Subcutaneous abdominal adipose tissue (tissue), 5 donors: Measurements from ENCODE around the gene BCL3.

ENCODE experiments used
- H3K27ac ChIP-seq: one replicate; pipeline ENCODE4 v1.7.0; 2013; ENCODE audit warnings: low read depth, mild to moderate bottlenecking, inconsistent platforms, low read length, moderate library complexity
- H3K27me3 ChIP-seq, 5 donors: one replicate each; pipeline ENCODE4 v1.7.0; 2013; ENCODE audit warnings: low read length in 5 of 5, inconsistent platforms in 1 of 5; ENCODE audit not compliant: control insufficient read depth in 5 of 5, insufficient read depth in 4 of 5
- H3K36me3 ChIP-seq, 5 donors: one replicate each; pipeline ENCODE4 v1.7.0; 2013; ENCODE audit warnings: low read length in 5 of 5; ENCODE audit not compliant: control insufficient read depth in 5 of 5, insufficient read depth in 5 of 5
- H3K4me1 ChIP-seq, 5 donors: one replicate each; pipeline ENCODE4 v1.7.0; 2013; ENCODE audit warnings: low read length in 5 of 5, mild to moderate bottlenecking in 3 of 5, moderate library complexity in 1 of 5; ENCODE audit not compliant: control insufficient read depth in 5 of 5, insufficient read depth in 5 of 5
- H3K4me3 ChIP-seq, 5 donors: one replicate each; pipeline ENCODE4 v1.7.0; 2013; ENCODE audit warnings: low read length in 5 of 5, low read depth in 1 of 5
- H3K9ac ChIP-seq, 5 donors: one replicate each; pipeline ENCODE4 v1.7.0; 2013; ENCODE audit warnings: low read length in 5 of 5, mild to moderate bottlenecking in 4 of 5, moderate library complexity in 3 of 5
- H3K9me3 ChIP-seq, 5 donors: one replicate each; pipeline ENCODE4 v1.7.0; 2013; ENCODE audit warnings: low read length in 5 of 5; ENCODE audit not compliant: control insufficient read depth in 5 of 5
- donor health status: healthy.
- donor health status: healthy.
- donor health status: healthy.
- donor health status: healthy.
- donor health status: healthy.

Gene BCL3

GRCh38 chr19:44756089-44756562 is 7.6 kb downstream of the BCL3 start:
- Histone ChIP-seq H3K36me3 (peaks cover 0 to 71% (median 50%) of the 10 kb centered on the region in 5 donors), H3K9me3 (no peaks in the 10 kb centered on the region), H3K4me3 (peak overlapping the region in 2 of 5 donors; percentile 15 to 36), H3K4me1 (peaks cover 19 to 71% (median 65%) of the 10 kb centered on the region in 5 donors), H3K27ac (peak overlapping the region; percentile 87), H3K9ac (peak overlapping the region in 3 of 5 donors; percentile 33 to 88 (median 69)), H3K27me3 (no peaks in the 10 kb centered on the region)

DNA sequence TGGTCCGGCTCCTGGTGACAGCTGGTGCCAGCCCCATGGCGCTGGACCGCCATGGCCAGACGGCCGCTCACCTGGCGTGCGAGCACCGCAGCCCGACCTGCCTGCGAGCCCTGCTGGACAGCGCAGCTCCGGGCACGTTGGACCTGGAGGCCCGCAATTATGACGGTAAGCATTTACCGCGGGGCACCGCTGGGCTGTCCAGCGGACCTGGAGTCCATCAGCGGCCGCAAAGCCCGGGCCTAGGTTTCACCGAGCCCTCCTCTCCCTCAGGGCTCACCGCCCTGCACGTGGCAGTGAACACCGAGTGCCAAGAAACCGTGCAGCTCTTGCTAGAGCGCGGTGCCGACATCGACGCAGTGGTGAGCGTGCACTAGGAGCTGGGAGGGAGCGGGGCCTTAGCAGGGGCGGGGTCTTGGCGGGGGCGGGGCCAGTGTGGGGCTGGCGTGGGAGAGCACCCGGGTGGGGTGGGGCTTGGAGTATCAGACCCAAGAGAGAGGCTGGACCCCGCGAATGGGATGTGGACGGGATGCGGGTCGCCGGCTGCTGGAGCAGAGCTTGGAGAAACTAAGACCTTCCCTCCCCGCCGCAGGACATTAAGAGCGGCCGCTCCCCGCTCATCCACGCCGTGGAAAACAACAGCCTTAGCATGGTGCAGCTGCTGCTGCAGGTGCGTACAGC is 8.7 kb downstream of the BCL3 start:
- Histone ChIP-seq H3K4me1 (peaks cover 19 to 61% (median 58%) of the 10 kb centered on the region in 5 donors), H3K9ac (peak overlapping the region in 3 of 5 donors; percentile 59 to 88 (median 69))

GRCh38 chr19:44757735-44758505 is 9.4 kb downstream of the BCL3 start:
- Histone ChIP-seq H3K4me3 (peak overlapping the region; percentile 15 to 65 (median 55)), H3K36me3 (peaks cover 0 to 56% (median 34%) of the 10 kb centered on the region in 5 donors), H3K4me1 (peaks cover 15 to 54% (median 50%) of the 10 kb centered on the region in 5 donors)

More for the DNA sequence above, 8.7 kb downstream of the BCL3 start:
- Histone ChIP-seq H3K36me3 (peaks cover 0 to 63% (median 41%) of the 10 kb centered on the region in 5 donors), H3K27me3 (no peaks in the 10 kb centered on the region), H3K27ac (peak overlapping the region; percentile 87), H3K9me3 (no peaks in the 10 kb centered on the region), H3K4me3 (peak overlapping the region; percentile 15 to 65 (median 55))

DNA sequence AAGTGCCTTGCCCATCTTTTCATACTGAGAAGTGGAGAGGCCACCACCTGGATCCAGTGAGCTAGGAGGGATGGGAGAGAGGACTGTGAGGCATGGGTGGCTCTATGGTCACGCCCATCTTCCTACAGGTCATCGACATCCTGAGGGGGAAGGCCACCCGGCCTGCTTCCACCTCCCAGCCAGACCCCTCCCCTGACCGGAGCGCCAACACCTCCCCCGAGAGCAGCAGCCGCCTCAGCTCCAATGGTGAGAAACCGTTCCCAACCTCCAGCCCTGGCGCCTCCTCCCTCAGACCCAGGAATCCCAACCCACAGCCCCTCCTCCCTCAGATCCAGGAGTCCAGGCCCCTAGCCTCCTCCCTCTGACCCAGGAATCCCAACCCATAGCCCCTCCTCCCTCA is 10.1 kb downstream of the BCL3 start:
- Histone ChIP-seq H3K36me3 (peaks cover 0 to 56% (median 34%) of the 10 kb centered on the region in 5 donors), H3K9ac (peak overlapping the region in 2 of 5 donors; percentile 4 to 14), H3K4me1 (peaks cover 15 to 49% (median 47%) of the 10 kb centered on the region in 5 donors), H3K4me3 (peak overlapping the region in 4 of 5 donors; percentile 55 to 65 (median 58)), H3K27me3 (no peaks in the 10 kb centered on the region), H3K9me3 (no peaks in the 10 kb centered on the region), H3K27ac (peak overlapping the region; percentile 74)

More at GRCh38 chr19:44757735-44758505, 9.4 kb downstream of the BCL3 start:
- H3K9me3 ChIP-seq = no peaks in the 10 kb centered on the region
- no peaks in the 10 kb centered on the region for H3K27me3 ChIP-seq
- peak overlapping the region; percentile 74 for H3K27ac ChIP-seq
- H3K9ac ChIP-seq = peak overlapping the region in 4 of 5 donors; percentile 4 to 72 (median 64)

DNA sequence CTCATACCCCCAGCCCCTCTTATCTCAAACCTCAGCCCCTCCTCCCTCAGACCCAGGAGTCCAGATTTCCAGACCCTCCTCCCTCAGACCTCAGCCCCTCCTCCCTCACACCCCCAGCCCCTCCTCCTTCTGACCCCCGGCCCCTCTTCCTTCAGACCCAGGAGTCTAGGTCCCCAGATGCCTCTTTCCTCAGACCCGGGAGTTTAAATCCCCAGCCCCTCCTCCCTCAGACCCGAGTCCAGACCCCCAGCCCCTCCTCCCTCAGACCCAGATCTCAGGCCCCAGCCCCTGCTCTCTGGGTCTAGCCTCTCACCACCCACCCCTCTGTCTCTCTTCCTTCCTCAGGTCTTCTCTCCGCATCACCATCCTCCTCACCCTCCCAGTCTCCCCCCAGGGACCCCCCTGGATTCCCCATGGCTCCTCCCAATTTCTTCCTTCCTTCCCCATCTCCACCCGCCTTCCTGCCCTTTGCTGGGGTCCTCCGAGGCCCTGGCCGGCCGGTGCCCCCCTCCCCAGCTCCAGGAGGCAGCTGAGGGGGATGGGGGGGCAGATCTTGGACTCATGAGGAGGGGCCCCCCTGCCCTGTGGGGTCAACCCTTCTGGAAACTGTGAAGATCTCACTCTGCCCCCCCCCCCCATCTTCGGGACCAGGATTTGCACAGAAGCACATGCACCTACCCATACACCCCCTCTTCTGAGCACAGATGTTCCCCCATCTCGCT is 10.7 kb downstream of the BCL3 start:
- H3K9ac ChIP-seq = no peak overlapping the region
- peaks cover 0 to 56% (median 34%) of the 10 kb centered on the region in 5 donors for H3K36me3 ChIP-seq
- no peak overlapping the region for H3K27ac ChIP-seq
- H3K4me3 ChIP-seq = no peak overlapping the region
- no peaks in the 10 kb centered on the region for H3K9me3 ChIP-seq
- no peaks in the 10 kb centered on the region for H3K27me3 ChIP-seq
- peaks cover 15 to 49% (median 42%) of the 10 kb centered on the region in 5 donors for H3K4me1 ChIP-seq

GRCh38 chr19:44762038-44762437 is 13.5 kb downstream of the BCL3 start:
- H3K9me3 ChIP-seq = no peaks in the 10 kb centered on the region
- peaks cover 0 to 38% (median 25%) of the 10 kb centered on the region in 5 donors for H3K36me3 ChIP-seq
- H3K4me1 ChIP-seq = peaks cover 3 to 23% (median 16%) of the 10 kb centered on the region in 5 donors
- no peak overlapping the region for H3K9ac ChIP-seq
- no peaks in the 10 kb centered on the region for H3K27me3 ChIP-seq
- no peak overlapping the region for H3K4me3 ChIP-seq
- no peak overlapping the region for H3K27ac ChIP-seq

- Histone ChIP-seq H3K9ac (no peak overlapping the region), H3K9me3 (peaks cover 0 to 3% (median 0%) of the 10 kb centered on the region in 5 donors), H3K27me3 (no peaks in the 10 kb centered on the region), H3K4me3 (no peak overlapping the region), H3K27ac (no peak overlapping the region), H3K36me3 (peaks cover 0 to 10% (median 6%) of the 10 kb centered on the region in 5 donors), H3K4me1 (peaks cover 0 to 9% (median under 1%) of the 10 kb centered on the region in 5 donors)
Observed at GRCh38 chr19:44765033-44765948, 16.8 kb downstream of the BCL3 start.

DNA sequence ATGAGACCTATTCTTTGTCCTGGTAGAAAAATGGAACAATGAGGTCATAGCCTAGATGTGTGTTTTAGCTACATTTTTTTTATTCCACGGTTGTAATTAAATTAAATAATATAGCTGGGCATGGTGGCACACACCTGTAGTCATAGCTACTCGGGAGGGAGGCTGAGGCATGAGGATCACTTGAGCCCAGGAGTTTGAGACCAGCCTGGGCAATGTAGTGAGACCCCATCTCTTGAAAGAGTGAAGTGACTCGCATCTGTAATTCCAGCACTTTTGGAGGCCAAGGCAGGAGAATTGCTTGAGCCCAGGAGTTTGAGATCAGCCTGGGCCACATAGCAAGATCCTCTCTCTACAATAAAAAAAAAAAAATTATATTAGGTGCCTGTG is 17.4 kb downstream of the BCL3 start:
- no peak overlapping the region for H3K27ac ChIP-seq
- no peak overlapping the region for H3K4me3 ChIP-seq
- H3K36me3 ChIP-seq = peaks cover 0 to 5% (median 2%) of the 10 kb centered on the region in 5 donors
- H3K9me3 ChIP-seq = peaks cover 0 to 3% (median 0%) of the 10 kb centered on the region in 5 donors
- H3K4me1 ChIP-seq = peaks cover 0 to 13% (median 3%) of the 10 kb centered on the region in 5 donors
- H3K9ac ChIP-seq = no peak overlapping the region
- H3K27me3 ChIP-seq = no peaks in the 10 kb centered on the region
